Esophagus mucosa (tissue), 1 donor: ENCODE results near the gene SPACDR. TPM values are rescaled to one million over a fixed set of nuclear protein-coding genes. Genes with fewer than 3 reads are reported as not detected.
"Not testable (repeated sequence)": the region's sequence is repeated elsewhere in the genome, so short reads cannot be mapped to it uniquely, and the experiment has no call there.

Source experiments
- ATAC-seq: fragments of 200-7000 bp; cut with Tn5 transposase; one replicate; pipeline ENCODE4 v1.9.1; 2020
- total RNA-seq: library from RNA; stranded (reverse); gene quantifications from one replicate; pipeline ENCODE4 v1.2.4, GENCODE V29; 2023
- donor health status: DM: yes; HTN: yes; CAD: no.

The SPACDR gene, protein sequence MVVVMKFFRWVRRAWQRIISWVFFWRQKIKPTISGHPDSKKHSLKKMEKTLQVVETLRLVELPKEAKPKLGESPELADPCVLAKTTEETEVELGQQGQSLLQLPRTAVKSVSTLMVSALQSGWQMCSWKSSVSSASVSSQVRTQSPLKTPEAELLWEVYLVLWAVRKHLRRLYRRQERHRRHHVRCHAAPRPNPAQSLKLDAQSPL
- total RNA-seq, result 0.24 TPM

DNA sequence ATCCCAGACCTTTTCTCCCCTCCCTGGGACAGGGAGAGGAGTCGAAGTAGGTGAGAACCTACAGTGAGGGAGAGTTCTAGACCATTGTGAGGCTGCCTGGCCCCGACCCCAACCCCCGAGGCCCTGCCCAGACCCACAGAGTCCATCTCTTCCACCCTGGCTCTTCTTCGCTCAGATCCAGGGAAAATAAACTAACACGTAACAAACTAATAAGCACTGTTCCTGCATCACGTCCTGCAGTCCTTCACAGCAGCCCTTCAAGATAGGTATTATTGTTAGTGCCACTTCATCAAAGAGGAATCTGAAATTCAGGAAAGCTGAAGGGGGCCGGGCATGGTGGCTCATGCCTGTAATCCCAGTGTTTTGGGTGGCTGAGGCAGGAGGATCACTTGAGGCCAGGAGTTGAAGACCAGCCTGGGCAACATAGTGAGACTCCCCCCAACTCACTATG lies at the start of gene SPACDR:
Gene SPACDR, minus strand, starts transcription at position 51 of the 451 bp plus-strand sequence. CDS start 235 bp downstream, outside the sequence.
- ATAC-seq, result no peak

DNA sequence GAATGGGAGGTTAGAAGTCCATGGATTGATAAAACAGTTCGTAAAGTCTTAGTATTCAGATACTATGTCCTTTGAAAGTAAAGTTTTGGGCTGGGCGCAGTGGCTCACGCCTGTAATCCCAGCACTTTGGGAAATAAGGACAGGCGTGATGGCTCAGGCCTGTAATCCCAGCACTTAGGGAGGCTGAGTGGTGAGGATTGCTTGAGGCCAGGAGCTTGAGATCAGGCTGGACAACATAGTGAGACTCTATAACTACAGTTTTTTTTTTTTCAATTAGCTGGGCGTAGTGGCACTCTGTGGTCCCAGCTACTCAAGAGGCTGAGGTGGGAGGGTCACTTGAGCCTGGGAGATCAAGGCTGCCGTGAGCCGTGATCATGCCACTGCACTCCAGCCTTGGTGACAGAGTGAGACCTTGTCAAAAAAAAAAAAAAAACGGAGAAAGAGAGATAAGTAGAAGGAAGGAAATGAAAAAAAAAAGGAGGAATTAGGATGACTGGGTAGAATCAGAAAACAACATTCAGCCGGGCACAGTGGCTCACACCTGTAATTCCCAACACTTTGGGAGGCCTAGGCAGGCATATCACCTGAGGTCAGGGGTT lies 49.3 kb upstream of the SPACDR start:
- ATAC-seq, result no peak

DNA sequence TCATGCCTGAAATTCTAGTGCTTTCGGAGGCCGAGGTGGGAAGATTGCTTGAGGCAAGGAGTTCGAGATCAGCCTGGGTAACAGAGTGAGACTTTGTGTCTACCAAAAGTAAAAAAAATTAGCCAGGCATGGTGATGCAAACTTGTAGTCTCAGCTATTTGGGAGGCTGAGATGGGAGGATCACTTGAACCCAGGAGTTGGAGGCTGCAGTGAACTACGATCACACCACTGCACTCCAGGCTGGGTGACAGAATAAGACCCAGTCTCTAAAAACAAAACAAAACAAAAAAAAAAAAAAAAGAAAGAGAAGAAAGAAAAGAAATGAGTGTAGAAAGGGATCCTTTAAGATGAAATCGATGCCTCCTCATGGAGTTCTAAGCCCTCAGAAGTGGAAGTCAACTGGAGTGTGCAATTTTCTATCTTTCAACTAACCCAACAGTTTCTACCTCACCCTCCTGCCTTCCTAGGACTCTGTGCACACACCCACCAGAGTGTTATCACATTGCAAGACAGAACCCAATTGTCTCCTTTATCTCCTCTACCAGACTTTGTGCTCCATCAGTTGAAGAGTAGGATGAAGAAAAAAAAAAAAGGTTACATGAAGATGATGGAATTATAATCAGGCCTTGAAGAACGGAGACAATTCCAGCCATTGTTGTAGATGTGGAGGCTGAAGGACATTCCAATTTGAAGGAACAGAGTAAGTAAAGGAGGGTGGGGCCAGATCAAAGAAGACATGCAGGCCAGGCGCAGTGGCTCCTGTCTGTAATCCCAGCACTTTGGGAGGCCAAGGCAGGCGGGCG lies 46.6 kb upstream of the SPACDR start:
- no peak for ATAC-seq

DNA sequence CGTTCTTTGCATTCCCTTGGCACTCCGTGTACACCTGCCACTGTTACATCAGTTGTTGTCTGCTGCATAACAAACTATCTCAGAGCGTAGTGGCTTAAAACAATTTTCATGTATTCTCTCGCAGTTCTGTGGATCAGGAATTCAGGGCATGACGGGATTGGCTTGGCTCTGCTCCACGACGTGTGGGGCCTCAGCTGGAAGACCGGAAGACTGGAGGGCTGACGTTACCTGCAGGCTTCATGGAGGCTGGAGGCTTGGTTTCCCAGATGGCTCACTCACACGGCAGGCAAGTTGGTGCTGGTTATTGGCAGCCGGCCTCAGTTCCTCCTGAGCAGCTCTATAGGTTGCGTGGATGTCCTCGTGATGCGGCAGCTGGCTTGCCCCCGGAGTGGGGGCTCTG lies 45.2 kb upstream of the SPACDR start:
- ATAC-seq, result peak; percentile 94

DNA sequence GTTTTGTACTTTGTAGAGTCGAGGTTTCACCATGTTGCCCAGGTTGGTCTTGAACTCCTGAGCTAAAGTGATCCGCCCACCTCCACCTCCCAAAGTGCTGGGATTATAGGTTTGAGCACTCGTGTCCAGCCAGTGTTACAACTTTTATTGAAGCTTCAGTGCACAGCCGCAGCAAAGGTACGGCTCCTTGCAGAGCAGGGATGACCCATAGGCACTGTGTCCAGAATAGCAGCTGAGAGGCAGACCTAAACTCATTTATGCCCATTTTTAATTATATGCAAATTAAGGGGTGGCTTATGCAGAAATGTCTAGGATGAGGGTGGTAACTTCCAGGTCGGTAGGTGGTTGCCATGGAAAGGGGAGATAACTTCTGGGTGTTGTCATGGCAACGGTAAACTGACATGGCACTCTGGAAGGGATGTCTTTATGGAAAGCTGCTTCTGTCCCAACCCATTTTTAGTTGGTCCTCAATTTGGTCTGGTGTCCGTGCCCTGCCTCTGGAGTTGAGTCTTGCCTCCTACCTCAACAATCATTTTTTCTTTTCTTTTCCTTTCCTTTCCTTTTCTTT lies 42.4 kb upstream of the SPACDR start:
- no peak for ATAC-seq

DNA sequence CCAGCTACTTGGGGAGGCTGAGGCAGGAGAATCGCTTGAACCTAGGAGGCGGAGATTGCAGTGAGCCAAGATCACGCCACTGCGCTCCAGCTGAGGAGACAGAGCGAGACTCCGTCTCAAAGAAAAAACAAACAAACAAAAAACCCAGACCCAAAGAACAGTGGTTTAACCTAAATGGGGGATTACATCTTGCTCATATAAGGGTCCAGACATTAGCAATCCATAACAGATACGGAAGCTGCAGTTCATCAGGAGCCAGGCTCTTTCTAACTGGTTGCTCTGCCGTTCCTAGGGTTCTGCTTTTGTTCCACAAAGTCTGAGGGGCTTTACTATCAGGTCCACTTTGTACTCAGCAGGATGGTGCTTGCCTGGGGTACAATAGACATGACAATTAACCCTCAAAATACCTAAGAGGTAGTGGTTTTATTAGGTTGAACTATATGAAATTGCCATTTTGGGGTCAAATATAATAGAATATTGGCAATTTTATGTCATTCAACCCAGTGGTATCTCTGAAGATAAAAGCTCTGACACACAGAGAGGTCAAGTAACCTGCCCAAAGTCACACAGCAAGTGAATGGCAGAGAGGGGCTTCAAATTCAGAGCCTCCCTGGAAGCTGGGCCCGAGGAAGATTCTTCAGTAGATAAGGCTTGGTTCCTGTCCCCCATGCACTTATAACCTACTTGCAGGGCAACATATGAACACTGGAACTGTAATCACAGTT lies 41.0 kb upstream of the SPACDR start:
- ATAC-seq, result no peak

DNA sequence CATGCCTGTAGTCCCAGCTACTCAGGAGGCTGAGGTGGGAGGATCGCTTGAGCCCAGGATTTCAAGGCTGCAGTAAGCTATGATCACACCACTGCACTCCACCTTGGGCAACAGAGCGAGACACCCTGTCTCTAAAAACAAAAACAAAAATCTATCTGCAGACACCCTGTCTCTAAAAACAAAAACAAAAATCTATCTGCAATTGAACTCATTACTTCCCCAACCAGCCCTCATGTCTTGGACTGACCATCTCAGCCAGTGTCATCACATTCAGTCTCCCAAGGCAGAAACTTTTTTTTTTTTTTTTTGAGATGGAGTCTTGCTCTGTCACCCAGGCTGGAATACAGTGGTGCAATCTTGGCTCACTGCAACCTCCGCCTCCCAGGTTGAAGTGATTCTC lies 40.0 kb upstream of the SPACDR start:
- not testable (repeated sequence) for ATAC-seq

DNA sequence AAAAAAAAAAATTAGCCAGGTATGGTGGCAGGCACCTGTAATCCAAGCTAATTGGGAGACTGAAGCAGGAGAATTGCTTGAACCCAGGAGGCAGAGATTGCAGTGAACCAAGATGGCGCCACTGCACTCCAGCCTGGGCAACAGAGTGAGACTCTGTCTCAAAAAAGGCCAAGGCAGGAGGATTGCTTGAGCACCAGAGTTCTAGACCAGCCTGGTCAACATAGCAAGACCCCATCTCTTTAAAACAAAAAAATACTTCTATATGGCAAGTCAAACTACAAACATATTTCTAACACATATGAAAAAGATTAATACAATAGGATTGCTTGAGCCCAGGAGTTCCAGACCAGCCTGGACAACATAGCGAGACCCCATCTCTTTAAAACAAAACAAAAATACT lies 36.7 kb upstream of the SPACDR start:
- ATAC-seq, result not testable (repeated sequence)

DNA sequence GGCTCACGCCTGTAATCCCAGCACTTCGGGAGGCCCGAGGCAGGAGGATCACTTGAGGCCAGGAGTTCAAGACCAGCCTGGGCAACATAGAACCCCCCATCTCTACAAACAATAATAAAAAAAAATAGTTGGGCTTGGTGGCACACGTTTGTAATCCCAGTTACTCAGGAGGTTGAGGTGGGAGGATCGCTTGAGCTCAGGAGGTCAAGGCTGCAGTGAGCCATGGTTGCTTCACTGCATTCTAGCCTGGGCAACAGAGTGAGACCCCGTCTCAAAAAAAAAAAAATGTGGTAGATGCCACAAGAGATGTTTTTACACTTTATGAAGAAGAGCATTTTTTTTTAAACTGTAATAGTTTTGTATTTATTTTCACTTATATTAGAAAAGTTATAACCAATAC lies 32.4 kb upstream of the SPACDR start:
- ATAC-seq, result no peak

DNA sequence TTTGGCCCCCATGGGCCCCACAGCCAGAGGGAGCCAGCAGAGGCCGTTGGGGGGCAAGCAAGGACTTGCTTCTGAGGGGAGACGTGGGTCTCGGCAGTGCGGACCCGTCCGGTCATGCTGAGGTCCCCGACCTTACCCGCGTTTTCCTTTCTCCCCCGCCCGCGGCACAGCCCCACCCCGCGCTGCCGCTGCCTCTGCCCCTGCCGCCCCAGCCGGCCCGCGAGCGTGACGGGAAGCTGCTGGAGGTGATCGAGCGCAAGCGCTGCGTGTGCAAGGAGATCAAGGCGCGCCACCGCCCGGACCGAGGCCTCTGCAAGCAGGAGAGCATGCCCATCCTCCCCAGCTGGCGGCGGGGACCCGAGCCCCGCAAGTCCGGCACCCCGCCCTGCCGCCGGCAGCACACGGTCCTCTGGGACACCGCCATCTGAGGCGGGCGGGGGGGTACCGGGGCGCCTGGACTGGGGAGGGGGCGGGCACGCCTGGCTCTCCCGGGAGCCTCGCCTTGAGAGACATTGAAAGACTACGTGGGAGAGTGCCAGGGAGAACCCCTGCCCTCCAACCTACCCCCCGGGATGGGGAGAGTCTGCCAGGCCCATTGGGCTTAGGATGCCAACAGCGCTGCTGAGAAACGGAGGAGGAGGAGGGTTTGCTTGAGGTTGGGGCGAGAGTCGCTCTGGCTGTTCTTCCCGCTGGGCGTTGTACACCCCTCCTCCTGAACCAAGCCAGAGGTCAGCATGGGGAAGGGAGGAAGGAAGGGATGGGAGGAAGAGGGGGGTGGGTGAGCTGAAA lies 29.6 kb upstream of the SPACDR start:
- ATAC-seq, result peak; percentile 59

DNA sequence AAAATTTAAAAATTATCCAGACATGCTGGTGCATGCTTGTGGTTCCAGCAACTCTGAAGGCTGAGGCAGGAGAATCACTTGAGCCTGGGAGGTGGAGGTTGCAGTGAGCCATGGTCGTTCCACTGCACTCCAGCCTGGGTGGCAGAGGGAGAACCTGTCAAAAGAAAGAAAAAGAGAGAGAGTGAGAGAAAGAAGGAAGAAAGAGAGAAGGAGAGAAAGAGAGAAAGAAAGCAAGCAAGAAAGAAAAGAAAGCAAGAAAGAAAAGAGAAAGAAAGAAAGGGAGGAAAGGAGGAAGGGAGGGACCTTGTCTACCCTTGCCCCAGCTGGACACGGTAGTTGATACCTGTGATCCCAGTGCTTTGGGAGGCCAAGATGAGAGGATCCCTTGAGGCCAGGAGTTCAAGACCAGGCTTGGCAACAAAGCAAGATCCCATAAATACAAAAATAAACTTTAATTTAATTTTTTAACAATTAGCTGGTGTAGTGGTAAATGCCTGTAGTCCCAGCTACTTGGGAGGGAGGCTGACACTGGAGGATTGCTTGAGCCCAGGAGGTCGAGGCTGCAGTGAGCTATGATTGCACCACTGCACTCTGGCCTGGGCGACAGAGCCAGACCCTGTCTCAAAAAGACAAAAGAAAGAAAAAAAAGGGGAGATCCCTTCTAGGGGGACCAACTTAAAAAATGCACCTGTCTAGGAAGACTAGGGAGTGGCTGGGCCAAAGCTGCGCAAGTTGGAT lies 28.8 kb upstream of the SPACDR start:
- ATAC-seq, result no peak

DNA sequence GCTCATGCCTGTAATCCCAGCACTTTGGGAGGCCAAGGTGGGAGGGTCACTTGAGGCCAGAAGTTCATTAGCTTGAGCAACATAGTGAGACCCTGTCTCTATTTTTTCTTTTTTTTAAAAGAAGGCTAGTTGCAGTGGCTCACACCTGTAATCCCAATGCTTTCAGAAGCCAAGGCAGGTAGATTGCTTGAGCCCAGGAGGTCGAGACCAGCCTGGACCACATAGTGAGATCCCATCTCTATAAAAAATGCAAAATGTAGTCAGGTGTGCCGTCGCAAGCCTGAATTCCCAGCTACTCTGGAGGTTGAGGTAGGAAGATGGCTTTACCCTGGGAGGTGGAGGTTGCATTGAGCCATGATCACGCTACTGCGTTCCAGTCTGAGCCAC lies 27.1 kb upstream of the SPACDR start:
- no peak for ATAC-seq

DNA sequence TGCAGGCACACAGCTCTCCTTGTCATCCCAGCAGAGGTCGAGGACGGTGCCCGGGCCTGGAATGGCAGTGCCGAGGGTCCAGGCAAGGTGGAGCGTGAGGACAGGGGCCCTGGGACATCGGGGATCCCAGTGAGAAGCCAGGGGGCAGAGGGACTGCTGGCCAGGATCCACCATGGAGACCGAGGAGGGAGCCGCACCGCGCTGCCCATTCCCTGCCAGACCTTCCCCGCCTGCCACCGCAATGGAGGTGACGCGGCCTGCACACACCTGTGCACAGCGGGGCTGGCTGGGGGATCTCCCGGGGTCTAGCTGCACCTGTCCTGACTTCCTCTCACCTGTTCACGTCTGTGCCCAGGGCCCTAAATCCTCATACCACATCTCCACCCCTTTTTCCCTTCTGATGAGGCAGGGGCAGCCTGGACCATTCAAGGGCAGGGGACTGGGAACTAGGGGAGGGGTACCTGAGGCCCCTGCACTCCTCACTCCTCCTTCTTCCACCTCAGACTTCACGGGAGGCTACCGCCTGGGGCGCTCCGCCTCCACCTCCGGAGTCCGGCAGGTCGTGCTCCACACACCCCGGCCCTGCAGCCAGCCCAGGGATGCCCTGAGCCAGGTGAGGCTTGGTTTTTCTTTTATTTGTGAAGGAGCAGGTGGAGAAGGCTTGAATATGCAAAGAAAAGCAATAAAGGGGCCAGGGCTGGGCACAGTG lies 26.6 kb upstream of the SPACDR start:
- ATAC-seq, result no peak

DNA sequence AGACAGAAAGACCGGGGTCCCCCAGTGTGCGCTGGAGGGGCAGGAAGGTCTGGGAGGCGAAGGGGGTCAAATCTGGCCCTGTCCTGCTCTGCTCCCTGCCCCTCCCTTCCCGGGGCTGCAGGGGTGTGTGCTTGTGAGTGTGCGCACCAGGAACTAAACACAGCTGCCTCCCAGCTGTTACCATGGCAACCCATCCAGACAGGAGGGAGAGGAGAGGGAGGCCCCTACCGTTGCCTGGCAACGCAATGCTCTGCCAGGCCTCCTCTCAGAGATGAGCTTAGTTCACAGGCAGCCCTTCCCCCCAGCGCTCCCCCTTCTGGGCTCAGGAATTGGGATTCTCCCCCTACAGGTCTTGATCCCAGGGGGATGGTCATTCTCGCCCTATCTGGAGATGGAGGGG lies 25.8 kb upstream of the SPACDR start:
- no peak for ATAC-seq

DNA sequence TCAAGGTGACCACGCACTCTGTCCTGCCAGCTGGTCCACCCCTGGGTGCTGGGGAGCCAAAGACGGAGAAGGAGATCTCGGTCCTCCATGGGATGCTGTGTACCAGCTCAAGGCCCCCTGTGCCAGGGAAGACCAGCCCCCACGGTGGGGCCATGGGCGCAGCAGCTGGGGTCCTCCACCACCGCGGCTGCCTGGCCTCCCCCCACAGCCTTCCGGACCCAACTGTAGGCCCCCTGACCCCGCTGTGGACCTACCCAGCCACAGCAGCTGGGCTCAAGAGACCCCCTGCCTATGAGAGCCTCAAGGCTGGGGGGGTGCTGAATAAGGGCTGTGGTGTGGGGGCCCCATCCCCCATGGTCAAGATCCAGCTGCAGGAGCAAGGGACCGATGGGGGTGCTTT lies 25.1 kb upstream of the SPACDR start:
- no peak for ATAC-seq

DNA sequence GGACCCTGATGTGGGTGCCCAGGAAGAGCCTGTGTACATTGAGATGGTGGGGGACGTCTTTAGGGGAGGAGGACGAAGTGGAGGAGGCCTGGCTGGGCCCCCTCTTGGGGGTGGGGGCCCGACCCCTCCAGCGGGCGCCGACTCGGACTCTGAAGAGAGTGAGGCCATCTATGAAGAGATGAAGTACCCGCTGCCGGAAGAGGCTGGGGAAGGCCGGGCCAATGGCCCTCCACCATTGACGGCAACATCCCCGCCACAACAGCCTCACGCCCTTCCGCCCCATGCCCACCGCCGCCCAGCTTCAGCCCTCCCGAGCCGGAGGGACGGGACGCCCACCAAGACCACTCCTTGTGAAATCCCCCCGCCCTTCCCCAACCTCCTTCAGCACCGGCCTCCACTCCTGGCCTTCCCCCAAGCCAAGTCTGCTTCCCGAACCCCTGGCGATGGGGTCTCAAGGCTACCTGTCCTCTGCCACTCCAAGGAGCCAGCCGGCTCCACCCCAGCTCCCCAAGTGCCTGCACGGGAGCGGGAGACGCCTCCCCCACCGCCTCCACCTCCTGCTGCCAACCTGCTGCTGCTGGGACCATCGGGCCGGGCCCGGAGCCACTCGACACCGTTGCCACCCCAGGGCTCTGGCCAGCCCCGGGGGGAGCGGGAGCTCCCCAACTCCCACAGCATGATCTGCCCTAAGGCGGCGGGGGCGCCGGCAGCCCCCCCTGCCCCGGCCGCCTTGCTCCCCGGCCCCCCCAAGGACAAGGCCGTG lies 24.5 kb upstream of the SPACDR start:
- ATAC-seq, result no peak

DNA sequence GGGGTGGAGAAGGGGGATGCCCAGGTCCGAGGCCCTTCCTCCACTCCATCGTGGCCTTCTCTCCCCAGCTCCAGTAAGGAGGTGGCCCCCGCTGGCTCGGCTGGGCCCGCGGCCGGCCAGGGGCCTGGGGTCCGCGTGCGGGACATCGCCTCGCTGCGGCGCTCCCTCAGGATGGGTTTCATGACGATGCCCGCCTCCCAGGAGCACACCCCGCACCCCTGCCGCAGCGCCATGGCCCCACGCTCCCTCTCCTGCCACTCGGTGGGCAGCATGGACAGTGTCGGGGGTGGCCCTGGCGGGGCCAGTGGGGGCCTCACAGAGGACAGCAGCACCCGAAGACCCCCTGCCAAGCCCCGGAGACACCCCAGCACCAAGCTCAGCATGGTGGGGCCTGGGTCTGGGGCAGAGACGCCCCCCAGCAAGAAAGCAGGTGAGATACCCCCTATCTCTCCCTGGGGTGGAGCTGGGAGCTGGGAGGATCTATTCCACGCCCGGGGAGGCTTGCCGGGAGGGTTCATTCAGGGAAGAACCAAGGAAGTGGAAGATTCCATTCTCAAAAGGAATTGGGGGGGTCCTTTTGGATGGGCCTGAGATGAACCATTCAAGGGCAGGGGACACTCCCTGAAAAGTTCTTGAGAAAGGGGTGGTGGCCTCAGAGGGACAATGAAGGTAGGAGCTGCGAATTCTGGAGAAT lies 22.8 kb upstream of the SPACDR start:
- ATAC-seq, result no peak

DNA sequence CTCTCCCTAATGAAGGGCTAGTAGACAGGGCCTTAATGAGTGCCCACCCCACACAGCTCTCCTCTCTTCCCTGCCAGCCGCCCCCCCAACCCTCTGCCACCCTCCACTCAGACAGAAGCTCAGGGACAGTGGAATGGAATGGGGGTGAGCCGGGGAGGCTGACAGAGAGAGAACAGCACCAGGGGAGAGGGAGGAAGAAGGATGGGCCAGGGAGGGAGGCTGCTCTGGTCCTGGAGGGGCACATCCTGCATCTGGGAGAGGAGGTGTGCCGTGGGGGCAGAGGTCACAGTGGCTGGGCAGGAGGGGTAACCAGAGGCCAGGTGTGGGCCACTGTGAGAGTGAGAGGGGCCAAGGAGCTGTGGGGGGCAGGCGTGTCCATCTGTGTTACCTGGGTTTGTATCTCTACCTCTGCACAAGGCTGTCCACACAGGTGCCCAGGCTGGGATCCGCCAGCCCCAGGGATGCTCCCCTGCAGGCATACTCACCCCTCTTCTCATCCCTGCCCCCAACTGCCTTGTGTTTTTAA lies 22.1 kb upstream of the SPACDR start:
- no peak for ATAC-seq

DNA sequence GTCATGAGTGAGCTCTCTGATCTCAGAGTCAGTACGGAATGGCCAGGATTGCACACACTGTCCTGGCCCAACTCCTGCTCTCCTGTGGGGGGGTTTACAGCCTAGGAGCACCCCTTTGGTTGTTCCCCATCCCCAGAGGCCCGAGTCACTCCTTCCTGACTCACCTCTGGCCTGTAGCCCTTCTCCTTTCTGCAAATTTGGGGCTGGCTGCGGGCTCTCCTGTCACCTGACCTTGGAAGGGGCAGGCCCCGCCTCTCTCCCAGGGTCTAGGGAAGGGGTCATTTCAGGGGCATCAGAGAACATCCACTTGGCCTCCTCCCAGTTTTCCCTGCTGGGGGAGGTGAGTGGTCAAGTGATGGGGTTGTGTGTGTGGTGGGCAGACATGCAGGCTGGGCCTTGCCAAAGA lies 21.4 kb upstream of the SPACDR start:
- no peak for ATAC-seq
